ENCODE results near the gene MTF1.

MTF1 gene

DNA sequence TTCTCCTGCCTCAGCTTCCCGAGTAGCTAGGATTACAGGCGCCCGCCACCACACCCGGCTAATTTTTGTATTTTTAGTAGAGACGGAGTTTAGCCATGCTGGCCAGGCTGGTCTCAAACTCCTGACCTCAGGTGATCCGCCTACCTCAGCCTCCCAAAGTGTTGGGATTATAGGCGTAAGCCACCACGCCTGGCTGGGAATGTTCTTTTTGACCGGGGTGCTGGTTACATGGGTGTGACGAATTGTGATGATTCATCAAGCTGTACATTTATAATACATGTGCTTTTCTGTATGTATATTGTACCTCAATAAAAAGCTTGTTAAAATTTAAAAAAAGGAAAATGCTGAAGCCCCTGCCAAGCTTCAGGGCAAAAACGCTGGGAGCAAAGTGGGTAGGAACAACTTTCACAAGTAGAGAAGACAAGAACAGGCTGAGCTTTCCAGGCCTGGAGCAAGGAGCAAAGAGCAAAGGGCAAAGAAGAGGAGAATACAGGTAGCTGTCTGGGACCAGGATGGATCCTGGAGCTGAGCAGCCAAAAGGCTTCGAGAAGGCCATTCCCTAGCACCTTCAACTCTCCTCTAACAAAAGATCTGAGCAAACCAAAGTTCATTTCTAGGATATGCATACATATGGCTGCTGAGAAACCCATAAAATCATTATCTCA lies 30.9 kb downstream of the MTF1 start:
- no peak for DNase-seq (ENCODE audit: low read depth)

DNA sequence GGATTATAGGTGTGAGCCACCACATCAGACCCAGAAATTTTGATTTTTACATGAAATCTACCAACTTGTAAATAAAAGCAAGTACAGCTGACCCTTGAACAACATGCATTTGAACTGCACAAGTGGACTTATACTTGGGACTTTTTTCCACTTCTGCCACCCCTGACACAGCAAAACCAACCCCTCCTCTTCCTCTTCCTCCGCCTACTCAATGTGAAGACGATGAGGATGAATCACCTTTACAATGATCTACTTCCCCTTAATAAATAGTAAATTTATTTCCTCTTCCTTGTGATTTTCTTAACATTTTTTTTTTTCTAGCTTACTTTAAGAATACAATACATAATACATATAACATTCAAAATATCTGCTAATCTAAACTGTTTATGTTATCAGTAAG lies 33.9 kb downstream of the MTF1 start:
- DNase-seq (ENCODE audit: low read depth): no peak

DNA sequence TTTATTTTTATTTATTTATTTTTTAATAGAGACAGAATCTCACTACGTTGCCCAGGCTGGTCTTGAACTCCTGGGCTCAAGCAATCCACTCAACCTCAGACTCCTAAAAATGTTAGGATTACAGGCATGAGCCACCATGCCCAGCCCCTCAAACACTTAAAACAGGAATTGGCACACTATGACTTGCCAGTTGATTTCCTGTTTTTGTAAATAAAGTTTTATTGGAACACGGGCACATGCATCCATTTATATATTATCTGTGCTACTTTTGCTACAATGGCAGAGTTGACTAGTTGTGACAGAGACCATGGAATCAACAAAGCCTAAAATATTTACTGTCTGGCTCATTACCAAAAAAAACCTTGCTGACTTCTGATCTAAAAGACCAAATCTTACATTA lies 35.4 kb downstream of the MTF1 start:
- no peak for DNase-seq (ENCODE audit: low read depth)

DNA sequence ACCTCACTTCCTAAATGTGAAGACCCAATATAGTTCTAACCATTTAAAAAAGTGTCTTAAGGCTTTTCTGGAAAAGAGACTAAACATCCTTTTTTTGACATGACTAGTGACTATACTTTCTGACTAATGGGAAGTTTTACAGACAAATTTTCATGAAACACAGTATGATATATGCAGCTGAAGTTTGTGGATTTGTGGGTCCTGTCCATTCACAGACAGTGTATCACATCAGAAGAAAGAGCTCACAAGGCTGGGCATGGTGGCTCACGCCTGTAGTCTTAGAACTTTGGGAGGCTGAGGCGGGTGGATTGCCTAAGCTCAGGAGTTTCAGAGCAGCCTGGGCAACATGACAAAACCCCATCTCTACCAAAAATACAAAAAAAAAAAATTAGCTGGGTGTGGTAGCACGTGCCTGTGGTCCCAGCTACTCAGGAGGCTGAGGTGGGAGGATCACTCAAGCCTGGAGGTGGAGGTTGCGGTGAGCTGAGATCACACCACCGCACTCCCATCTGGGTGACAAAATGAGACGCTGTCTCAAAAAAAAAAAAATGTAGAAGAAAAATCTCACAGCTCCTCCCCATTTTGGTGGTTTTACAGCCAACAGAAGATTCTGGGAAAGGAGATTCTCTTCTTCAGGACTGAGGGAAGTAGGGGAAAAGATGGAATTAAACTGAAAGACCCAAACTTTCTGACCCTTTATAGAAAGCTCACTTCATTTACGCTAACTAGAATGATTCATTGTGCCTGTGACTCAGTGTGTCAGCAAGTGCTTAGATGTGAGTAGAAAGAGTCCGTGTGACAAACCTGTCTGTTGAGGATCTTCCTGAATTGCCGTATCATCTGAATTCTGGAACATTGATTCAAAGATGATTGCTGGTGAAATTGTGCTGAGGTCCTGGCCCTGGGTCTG lies 36.2 kb downstream of the MTF1 start:
- DNase-seq (ENCODE audit: low read depth): no peak

DNA sequence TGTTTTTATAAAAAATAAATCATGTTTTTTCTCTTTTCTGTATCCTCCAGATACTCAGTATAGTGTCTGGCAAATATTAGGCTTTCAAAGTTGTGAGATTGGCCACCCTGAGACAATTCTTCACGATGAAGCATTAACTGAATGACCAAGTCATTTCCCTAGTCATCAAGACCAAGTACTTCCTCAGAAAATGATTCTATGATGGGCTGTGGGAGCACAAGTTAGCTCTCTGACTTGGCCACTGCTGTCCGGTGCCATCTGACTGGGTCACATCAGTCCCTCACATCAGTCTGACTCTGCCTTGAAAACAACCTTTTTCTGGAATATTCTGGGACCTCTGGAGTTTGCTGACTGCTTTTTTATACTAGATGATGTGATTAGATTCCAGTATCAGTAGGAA lies 37.9 kb downstream of the MTF1 start:
- DNase-seq (ENCODE audit: low read depth): no peak

DNA sequence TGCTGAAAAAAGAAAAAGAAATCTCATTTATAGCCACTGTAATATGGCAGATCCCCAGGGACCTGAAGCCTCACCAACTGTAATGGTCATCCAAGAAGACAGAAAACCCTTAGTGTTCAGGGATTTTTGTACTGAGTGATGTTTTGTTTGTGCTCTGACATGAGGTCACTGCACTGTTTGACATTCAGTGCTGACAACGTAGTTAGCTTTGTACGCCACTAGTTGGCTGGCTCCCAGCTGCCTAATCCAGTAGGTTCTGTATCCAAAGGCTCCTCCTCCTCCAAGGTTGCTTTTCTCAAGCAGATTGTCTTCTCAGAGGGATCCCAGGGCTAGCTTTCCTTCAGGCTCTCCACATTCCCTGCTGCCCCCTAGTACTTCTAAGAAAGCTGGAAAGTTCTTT lies 41.9 kb downstream of the MTF1 start:
- no peak for DNase-seq (ENCODE audit: low read depth)

DNA sequence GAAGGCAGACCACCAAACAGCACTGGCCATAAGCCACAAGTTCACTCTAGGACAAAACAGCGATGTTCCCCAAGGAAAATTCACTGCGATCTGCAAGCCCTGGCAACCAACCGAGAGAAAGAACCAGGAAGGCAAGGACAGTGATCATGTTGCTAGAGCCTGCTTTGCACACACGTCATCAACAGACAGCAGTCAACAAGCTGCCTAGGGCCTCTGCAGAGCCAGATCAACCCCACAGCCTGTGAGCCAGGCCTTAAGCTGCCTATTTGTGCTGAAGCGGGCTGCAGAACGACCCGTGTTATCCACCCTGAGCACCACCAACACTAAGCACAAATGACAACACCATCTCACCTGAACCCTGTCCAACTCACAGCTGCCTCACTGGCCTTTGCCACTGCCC lies 45.1 kb downstream of the MTF1 start:
- no peak for DNase-seq (ENCODE audit: low read depth)

DNA sequence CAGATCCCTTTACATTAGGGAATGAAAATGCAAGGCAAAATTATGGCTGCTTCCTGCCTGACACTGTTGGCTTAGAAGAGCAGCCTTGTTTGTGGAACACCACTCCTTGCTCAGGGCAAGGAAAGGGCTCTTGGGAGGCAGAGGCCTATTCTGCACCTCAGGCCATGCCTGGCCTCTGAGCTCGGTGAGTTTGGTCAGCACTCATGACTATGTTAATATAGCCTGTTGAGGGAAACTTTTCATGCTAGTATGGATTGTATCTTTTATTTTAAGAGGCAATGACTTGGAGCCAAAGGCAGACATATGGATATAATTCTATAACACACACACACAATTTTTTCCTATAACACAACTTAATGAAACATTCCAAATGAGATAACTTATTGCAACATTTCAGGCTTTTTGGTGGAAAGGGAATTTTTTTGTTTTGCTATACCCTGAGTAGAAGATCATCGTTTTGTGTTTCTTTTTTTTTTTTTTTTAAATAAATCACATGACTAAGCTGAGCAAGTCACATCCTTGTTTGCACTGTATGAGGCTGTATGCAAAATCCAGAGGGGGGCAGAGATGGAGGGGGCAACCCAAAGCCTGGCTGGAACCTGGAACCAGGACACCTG lies 45.8 kb downstream of the MTF1 start:
- DNase-seq (ENCODE audit: low read depth): no peak

DNA sequence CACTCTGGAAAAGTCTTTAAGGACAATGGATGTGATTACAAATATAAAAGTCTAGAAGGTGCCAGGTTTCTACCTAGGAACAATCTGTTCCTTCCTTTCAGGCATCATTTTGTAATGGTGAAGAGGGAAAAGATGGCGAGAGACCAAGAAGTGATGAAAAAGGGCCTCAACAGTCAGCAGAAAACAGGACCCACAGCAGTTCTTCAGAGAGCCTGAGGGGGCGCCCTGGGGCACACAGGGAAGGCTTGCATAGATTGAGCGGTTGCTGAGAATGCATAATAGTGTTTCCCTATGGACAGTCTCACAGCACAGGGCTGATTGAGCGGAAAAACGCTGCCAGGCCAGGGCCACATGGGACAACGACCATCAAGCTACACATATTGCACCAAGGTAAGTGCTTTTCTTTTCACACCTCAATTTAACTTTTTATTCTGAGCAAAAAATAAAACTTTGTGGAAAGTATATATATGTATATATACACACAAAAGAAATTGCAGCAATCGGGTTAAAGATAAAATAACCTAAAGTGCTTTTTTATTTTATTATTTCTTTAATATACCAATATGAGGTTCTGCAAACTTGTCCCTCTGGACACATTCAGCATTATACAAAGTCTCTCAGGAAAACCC lies 48.3 kb downstream of the MTF1 start:
- DNase-seq (ENCODE audit: low read depth): peak; percentile 53

DNA sequence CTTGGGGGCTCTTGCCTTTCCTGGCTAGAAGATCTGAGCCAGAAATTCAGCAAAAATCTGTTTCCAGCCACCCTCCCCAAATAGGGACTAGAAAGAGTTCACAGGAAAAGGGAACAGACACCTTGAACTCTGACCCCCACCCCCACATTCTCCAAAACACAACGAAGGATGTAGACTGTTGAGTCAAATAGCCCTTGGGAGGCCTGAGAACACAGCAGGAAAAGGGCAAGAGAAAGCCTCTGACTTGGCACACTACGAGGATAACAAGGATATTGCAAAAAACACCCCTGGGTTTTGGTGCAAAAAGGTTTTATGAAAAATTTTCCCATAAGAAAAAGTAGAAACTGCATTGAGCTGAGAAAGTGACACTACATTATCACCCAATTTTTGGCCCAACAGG lies 49.5 kb downstream of the MTF1 start:
- DNase-seq (ENCODE audit: low read depth): no peak

DNA sequence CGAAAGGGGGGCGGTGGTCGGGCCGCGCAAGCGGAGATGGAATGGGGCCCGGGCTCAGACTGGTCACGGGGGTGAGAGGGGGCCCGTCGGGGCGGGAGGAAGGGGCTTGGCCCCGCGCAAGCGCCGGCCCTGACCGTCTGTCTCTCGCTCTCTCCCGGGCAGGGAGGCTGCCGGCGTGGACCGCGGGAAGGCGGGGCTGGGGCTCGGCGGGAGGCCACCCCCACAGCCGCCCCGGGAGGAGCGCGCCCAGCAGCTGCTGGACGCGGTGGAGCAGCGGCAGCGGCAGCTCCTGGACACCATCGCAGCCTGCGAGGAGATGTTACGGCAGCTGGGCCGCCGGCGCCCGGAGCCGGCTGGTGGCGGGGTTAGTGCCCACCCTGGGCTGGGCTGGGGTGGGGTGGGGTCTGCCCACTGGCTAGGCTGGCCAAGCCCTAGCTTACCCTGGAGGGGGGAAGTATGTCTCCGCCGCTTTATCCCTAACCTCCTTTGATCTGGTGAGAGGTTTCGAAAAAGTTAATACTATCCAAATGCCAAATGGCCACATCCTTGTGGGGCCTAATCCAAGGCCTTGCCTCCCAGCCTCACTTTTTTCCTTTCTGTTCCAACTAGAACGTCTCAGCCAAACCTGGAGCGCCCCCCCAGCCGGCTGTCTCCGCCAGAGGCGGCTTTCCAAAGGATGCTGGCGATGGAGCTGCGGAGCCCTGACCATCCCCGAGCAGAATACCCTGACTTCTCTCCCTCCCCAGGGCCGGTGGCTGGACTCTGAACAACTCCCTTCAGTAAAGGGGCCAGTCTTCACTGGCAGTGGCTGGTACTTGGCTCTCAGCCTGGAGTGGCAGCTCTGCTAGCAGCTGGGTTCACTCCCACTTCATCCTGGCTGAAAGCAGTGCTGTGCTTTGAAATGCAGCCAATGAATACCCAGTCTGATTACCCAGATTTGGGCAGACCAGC lies 50.7 kb downstream of the MTF1 start:
- no peak for DNase-seq (ENCODE audit: low read depth)

DNA sequence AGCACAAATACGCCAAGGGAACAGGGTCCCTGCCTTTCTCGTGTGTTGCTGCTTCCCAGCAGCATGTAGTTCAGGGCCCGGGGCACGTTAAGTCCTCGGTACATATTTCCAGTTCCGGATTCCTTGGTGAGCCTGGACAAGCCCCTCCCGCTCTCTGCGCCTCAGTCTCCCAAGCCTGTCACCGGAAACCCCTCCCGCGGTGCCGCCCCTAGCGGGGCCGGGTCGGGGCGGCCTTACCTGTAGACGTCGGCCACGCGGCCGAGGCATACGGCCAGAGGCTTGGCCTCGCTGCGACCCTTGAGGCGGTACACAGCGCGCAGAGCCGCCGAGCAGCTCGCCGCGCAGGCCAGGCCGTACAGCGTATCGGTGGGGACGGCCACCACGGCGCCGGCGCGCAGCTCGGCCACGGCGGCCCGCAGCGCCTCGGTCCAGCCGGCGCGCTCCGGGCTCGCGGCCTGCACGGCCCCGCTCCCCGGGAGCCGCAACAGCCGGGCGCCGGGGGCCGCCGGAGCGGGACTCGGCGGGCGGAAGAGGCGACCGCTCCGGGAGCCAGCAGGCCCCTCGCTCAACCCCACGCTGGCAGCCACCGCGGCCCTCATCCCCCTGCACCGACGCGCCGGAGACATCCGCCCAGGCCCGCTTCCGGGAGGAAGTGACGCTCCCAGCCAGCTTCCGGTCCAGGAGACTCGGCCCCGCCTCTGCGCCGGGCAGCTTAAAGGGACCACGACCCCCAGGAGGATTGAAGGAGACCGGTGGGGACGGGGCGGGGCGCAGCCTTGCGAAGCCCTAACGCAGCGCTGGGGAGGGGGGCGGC lies 51.6 kb downstream of the MTF1 start, which contains the start of the genes C1orf122 and YRDC:
C1orf122 (plus strand) TSS at position 236 of the 814 bp plus-strand sequence. CDS start 615 bp downstream, outside the sequence.
YRDC (minus strand) TSS at position 654 of the 814 bp plus-strand sequence; CDS start at position 626, 28 bp downstream.
- peak; percentile 92 for DNase-seq (ENCODE audit: low read depth)

DNA sequence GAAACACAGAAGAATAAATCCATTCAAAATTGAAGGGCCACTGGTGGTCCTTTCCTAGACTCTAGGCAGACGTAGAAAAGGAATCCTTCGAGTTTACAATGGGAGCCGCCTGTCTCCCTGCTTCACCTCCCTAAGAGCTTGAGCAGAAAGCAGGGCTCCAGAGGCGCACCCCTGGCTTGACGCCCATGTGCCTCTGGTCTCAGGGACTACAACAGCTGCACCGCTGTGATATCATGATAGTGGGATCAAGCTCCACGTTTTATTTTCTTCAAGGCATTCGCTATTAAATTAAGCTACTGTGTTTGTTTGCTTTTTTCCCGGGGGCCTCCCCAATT lies 52.2 kb downstream of the MTF1 start:
- DNase-seq (ENCODE audit: low read depth): no peak

DNA sequence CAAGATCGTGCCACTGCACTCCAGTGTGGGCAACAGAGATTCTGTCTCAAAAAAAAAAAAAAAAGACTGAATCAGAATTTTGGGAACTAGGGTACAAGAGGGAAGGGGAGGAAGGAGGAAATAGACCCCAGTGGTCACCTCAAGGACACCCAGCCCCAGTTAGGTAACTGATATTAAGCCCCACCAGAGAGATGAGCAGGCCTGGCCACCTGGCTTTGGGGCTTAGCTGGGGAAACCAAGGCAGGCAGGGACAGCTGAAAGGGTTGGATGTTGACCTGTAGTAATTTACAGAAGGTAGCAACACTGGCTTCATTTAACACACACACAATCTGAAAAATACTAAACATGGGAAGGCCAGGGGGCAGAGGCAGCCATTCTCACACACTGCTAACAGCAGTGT lies 57.0 kb downstream of the MTF1 start:
- DNase-seq (ENCODE audit: low read depth): no peak

DNA sequence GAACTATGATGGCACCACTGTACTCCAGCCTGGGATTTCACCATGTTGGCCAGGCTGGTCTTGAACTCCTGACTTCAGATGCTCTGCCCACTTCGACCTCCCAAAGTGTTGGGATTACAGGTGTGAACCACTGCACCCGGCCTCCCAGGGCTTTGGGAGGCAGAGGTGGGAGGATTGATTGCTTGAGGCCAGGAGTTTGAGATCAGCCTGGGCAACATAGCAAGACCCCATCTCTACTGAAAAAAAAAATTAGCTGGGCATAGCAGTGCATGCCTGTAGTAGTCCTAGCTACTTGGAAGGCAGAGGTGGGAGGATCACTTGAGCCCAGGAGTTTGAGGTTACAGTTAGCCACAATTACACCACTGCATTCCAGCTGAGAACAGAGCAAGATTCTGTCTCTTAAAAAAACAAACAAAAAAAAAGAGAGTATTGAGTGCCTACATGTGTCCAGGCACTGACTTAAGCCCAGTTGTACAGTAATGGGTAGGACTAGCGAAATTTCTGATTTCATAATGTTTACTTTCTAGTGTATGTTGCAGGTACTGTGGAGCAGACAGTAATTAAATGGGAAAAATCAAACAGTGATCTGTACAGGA lies 61.5 kb downstream of the MTF1 start:
- DNase-seq (ENCODE audit: low read depth): no peak

DNA sequence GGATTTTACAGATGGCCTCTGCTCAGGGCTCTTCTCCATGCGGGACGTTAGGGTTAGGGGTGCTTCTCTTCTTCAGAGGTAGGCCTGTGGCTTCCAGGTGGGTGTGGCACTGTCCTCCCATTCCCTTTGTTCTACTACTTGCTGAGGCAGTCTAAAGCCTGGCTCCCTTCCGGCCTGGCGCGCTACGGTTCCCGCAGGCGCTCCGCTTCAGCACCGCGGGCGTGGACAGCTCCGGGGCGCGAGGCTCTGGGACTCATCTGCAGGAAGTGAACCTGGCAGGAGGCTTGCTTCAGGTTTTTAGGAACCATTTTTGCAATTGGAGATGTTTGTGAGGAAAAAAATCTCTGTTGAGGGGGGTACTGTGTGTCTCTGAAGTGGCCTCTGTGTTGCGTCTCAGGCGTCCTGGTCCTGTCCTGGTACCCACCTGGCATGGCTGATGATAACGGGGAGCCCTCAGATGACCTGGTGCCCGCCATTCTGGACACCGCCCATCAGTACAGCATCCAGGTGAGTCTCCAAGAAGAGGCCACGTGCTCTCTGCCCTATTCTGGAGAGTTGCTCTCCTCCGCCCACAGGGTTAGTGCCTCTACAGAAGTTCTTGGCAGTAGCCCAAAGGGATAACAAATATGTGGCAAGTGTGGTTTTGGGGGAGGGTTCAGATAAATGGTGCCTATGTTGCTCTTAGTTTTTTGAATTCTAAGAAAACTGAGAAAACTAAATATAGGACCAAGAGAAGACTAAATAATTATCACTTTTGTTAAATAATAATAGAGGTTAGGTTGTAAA lies 63.9 kb downstream of the MTF1 start:
- DNase-seq (ENCODE audit: low read depth): peak; percentile 31

DNA sequence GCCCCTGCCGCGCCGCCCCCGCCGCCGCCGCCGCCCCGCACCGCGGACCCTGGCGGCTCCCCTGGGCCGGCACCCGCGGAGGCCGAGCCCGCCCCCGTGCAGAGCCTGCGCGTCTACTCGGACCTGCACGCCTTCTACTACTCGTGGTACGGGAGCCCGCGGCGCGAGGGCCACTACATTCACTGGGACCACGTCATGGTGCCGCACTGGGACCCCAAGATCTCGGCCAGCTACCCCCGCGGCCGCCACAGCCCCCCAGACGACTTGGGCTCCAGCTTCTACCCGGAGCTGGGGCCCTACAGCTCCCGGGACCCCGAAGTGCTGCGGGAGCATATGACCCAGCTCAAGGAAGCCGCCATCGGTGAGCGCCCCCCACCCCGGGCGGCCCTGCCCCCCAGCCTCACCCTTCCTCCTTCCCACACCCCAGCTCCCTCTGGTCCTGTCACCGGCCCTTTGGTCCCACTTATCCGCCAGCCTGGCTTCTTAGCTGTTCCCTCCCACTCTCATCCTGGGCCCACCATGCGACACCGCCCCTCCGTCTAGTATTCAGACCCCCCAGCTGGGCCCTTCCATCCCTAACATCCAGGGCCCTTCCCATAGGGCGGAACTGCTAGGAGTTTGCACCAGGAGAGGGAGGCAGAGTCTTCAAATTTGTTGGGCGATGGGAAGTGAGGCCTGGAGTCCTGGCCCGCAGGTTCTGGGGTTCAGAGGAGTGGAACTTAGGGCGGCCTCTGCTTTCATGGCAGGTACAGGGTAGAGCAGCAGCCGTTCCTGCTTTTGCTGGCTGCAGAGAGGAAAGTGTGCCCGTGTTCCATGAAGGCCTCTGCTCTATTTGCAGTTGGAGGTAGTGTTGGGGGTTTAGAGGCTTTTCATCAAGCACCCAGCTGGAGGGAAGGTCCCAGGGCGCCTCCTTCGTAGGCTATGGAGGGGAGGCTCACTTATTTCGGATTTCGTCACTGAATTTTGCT lies 64.7 kb downstream of the MTF1 start:
- no peak for DNase-seq (ENCODE audit: low read depth)

DNA sequence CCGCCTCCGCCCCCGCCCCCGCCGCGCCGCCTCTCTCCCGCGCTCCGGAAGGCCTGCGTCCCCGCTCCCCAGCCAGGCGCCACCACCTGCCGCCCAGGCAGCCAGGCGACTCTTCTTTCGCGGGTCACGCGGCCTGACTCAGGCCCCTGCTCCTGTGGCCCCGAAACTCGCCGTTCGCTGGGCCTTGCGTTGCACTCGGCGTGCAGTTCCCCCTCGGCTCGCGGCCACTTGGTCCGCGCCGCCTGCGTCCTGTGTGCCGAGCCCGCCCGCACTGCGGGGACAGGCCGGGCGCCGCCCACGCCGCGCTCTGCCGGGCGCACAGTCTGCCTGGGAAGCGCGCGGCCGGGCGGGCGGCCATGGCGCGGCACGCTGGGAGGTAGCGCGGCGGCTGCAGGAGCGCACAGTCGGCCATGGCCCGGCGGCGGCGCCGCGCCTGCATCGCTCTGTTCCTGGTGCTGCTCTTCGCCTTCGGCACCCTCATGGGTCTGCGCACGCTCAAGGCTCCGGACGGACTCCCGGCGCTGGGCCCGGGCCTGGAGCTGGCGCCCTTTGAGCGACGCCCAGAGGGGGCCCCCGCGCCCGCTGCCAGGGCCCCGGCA lies 65.5 kb downstream of the MTF1 start, which contains the start of gene MANEAL:
MANEAL (plus strand) TSS at position 75 of the 599 bp plus-strand sequence; CDS start at position 411, 336 bp downstream.
- no peak for DNase-seq (ENCODE audit: low read depth)
